ENCODE measurements around the gene NOL11.

DNA sequence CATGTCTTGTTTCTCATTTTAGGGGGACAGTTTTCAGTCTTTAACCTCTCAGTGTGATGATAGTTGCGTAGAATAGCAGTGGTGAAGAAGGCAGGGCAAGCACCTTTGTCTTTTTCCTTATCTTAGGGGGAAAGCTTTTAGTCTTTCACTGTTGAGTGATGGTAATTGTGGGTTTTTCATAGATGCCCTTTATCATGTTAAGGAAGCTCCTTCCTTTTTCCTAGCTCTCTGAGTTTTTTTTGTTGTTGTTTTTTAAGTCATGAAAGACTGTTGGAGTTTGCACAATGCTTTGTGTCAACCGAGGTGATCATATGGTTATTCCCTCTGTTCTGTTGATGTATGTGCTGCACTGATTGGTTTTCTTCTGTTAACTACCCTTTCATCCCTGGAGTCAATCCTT is 15.7 kb downstream of the NOL11 start:
- TF ChIP-seq, protein P1, sequence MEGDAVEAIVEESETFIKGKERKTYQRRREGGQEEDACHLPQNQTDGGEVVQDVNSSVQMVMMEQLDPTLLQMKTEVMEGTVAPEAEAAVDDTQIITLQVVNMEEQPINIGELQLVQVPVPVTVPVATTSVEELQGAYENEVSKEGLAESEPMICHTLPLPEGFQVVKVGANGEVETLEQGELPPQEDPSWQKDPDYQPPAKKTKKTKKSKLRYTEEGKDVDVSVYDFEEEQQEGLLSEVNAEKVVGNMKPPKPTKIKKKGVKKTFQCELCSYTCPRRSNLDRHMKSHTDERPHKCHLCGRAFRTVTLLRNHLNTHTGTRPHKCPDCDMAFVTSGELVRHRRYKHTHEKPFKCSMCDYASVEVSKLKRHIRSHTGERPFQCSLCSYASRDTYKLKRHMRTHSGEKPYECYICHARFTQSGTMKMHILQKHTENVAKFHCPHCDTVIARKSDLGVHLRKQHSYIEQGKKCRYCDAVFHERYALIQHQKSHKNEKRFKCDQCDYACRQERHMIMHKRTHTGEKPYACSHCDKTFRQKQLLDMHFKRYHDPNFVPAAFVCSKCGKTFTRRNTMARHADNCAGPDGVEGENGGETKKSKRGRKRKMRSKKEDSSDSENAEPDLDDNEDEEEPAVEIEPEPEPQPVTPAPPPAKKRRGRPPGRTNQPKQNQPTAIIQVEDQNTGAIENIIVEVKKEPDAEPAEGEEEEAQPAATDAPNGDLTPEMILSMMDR (IDR thresholded peaks at IDR 0.05), result no peak
- no peak for TF ChIP-seq POLR2A (IDR thresholded peaks at IDR 0.05)
